Stimulated activated CD8-positive, alpha-beta memory T cell treated with anti-CD3 and anti-CD28 coated beads, Interleukin-15, amount 100 ng/mL, for 1 hour (primary cell): ENCODE measurements around the gene CCL2.

Experiments
- DNase-seq: peaks from one replicate; pipeline ENCODE4 v3.0.0-alpha.2; 2020; ENCODE audit warnings: low read depth

Gene CCL2

GRCh38 chr17:34241062-34241461 lies 14.0 kb upstream of the CCL2 start:
- no peak for DNase-seq

- DNase-seq = no peak
Measured at GRCh38 chr17:34242587-34243363, 12.3 kb upstream of the CCL2 start.

- no peak for DNase-seq
Measured at GRCh38 chr17:34243364-34244320, 11.4 kb upstream of the CCL2 start.

GRCh38 chr17:34245351-34245905 lies 9.7 kb upstream of the CCL2 start:
- DNase-seq = no peak

GRCh38 chr17:34246446-34246845 lies 8.6 kb upstream of the CCL2 start:
- no peak for DNase-seq

GRCh38 chr17:34246881-34247280 lies 8.2 kb upstream of the CCL2 start:
- no peak for DNase-seq

- DNase-seq = no peak
Measured at GRCh38 chr17:34248511-34249024, 6.5 kb upstream of the CCL2 start.

GRCh38 chr17:34249061-34249460 lies 6.0 kb upstream of the CCL2 start:
- DNase-seq = no peak

GRCh38 chr17:34249478-34249877 lies 5.6 kb upstream of the CCL2 start:
- DNase-seq = no peak

GRCh38 chr17:34251186-34251585 lies 3.9 kb upstream of the CCL2 start:
- DNase-seq = no peak

- no peak for DNase-seq
Measured at GRCh38 chr17:34252095-34252443, 3.0 kb upstream of the CCL2 start.

GRCh38 chr17:34252444-34253138 lies 2.5 kb upstream of the CCL2 start:
- no peak for DNase-seq

- no peak for DNase-seq
Measured at GRCh38 chr17:34253139-34253525, 2.0 kb upstream of the CCL2 start.

- no peak for DNase-seq
Measured at GRCh38 chr17:34254146-34254545, 939 bp upstream of the CCL2 start.

GRCh38 chr17:34255381-34255732 lies 272 bp downstream of the CCL2 start:
- DNase-seq = no peak

- no peak for DNase-seq
Measured at GRCh38 chr17:34255841-34256240, 756 bp downstream of the CCL2 start.

GRCh38 chr17:34257299-34257985 lies 2.4 kb downstream of the CCL2 start:
- no peak for DNase-seq

GRCh38 chr17:34257986-34258326 lies 2.9 kb downstream of the CCL2 start:
- DNase-seq = no peak

- no peak for DNase-seq
Measured at GRCh38 chr17:34259146-34259545, 4.1 kb downstream of the CCL2 start.

GRCh38 chr17:34260861-34261260 lies 5.8 kb downstream of the CCL2 start:
- DNase-seq = no peak

- DNase-seq = no peak
Measured at GRCh38 chr17:34261568-34262337, 6.7 kb downstream of the CCL2 start.
